Activated naive CD8-positive, alpha-beta T cell treated with anti-CD3 and anti-CD28 coated beads, Interleukin-2, amount 50 U/mL, for 16 hours (primary cell): ENCODE data around the gene SERTAD2.

Experiments used
- DNase-seq: peaks from one replicate; pipeline ENCODE4 v3.0.0-alpha.2; 2020; ENCODE audit warnings: low read depth, low spot score

Gene SERTAD2

GRCh38 chr2:64653109-64654062 lies at the start of gene SERTAD2:
Gene SERTAD2 (minus strand): TSS chr2:64653913. CDS start chr2:64636871, 17,042 bp downstream.
- peak; percentile 55 for DNase-seq

- DNase-seq = no peak
These were observed 46.6 kb upstream of the SERTAD2 start for GRCh38 chr2:64700133-64700809.

- DNase-seq = no peak
These were observed 46.0 kb upstream of the SERTAD2 start for GRCh38 chr2:64699712-64700111.

GRCh38 chr2:64698668-64699444 lies 45.1 kb upstream of the SERTAD2 start:
- DNase-seq = no peak

- DNase-seq = no peak
These were observed 44.5 kb upstream of the SERTAD2 start for GRCh38 chr2:64698177-64698643.

- no peak for DNase-seq
These were observed 43.8 kb upstream of the SERTAD2 start for GRCh38 chr2:64697297-64698176.

- no peak for DNase-seq
These were observed 42.9 kb upstream of the SERTAD2 start for GRCh38 chr2:64696636-64697035.

GRCh38 chr2:64695721-64696261 lies 42.1 kb upstream of the SERTAD2 start:
- DNase-seq = no peak

- DNase-seq = no peak
These were observed 38.7 kb upstream of the SERTAD2 start for GRCh38 chr2:64692401-64692800.

- no peak for DNase-seq
These were observed 35.2 kb upstream of the SERTAD2 start for GRCh38 chr2:64688909-64689308.

GRCh38 chr2:64686283-64686956 lies 32.7 kb upstream of the SERTAD2 start:
- DNase-seq = no peak

GRCh38 chr2:64685430-64685829 lies 31.7 kb upstream of the SERTAD2 start:
- no peak for DNase-seq

GRCh38 chr2:64683771-64684510 lies 30.2 kb upstream of the SERTAD2 start:
- DNase-seq = no peak

- no peak for DNase-seq
These were observed 27.8 kb upstream of the SERTAD2 start for GRCh38 chr2:64681479-64681967.

GRCh38 chr2:64679673-64680425 lies 26.1 kb upstream of the SERTAD2 start:
- DNase-seq = no peak

- no peak for DNase-seq
These were observed 25.3 kb upstream of the SERTAD2 start for GRCh38 chr2:64678771-64679590.

- DNase-seq = no peak
These were observed 23.8 kb upstream of the SERTAD2 start for GRCh38 chr2:64677530-64677929.
